Measurements from ENCODE around the gene GPR39.

DNA sequence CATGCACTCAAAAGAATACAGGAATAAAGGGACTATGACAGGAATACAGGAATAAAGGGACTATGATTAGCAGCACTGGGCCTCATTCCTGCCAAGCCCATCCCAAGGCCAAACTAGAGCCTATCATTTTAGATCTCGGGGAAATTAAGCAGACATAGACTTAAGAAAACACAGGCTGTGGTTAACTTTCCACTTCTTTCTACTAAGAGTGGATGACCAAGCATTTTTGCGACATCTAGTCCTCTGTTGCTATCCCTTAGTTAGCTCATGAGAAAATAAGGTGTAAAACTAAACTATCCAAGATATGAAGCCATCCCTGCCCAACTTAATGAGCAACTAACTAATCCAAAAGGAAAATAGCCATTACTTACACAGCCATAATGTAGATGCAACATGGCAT, 247.5 kb downstream of the GPR39 start:
- TF ChIP-seq, protein P1, sequence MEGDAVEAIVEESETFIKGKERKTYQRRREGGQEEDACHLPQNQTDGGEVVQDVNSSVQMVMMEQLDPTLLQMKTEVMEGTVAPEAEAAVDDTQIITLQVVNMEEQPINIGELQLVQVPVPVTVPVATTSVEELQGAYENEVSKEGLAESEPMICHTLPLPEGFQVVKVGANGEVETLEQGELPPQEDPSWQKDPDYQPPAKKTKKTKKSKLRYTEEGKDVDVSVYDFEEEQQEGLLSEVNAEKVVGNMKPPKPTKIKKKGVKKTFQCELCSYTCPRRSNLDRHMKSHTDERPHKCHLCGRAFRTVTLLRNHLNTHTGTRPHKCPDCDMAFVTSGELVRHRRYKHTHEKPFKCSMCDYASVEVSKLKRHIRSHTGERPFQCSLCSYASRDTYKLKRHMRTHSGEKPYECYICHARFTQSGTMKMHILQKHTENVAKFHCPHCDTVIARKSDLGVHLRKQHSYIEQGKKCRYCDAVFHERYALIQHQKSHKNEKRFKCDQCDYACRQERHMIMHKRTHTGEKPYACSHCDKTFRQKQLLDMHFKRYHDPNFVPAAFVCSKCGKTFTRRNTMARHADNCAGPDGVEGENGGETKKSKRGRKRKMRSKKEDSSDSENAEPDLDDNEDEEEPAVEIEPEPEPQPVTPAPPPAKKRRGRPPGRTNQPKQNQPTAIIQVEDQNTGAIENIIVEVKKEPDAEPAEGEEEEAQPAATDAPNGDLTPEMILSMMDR (IDR thresholded peaks at IDR 0.05), result no peak
- no peak for TF ChIP-seq POLR2A (IDR thresholded peaks at IDR 0.05)

Measured in thyroid gland (tissue), 4 donors.